ENCODE data around the gene TRIP4. TPM values are rescaled to one million over a fixed set of nuclear protein-coding genes. Genes with fewer than 3 reads are reported as not detected.

Gene TRIP4
- total RNA-seq, 3 donors from 2014 or later: 23.8 to 36.9 (median 28.2) TPM

Other genes starting within 250 kb of the TRIP4 start
- under 1 TPM; 0.29 to 0.35 (median 0.29) TPM for gene SNX22, start 236.1 kb upstream of the TRIP4 start, total RNA-seq
- 100 to 1,000 TPM; 207 to 396 (median 239) TPM for gene PPIB, start 224.8 kb upstream of the TRIP4 start, total RNA-seq
- 10 to 100 TPM; 19.1 to 22.3 (median 22.3) TPM for gene CSNK1G1, start 31.7 kb upstream of the TRIP4 start, total RNA-seq
- gene PCLAF, start 6.4 kb upstream of the TRIP4 start, total RNA-seq: 10 to 100 TPM in 1 of 3 donors, 1 to 10 TPM in 2; 3.3 to 14.7 (median 4.4) TPM
- 10 to 100 TPM; 25.4 to 49.2 (median 29.5) TPM for gene ZNF609, start 72.7 kb downstream of the TRIP4 start, total RNA-seq